WTC11 (cell line): Measurements from ENCODE around the gene SNX10. TPM values are rescaled to one million over a fixed set of nuclear protein-coding genes. Genes with fewer than 3 reads are reported as not detected.

Experiments
- ATAC-seq: fragments of 200-7000 bp; cut with Tn5 transposase; 2 replicates; pipeline ENCODE4 v1.10.0; 2021; ENCODE audit warnings: mild to moderate bottlenecking, moderate library complexity
- CTCF ChIA-PET: fragments of 300-600 bp; sonication (Branson Sonifier 250); formaldehyde crosslinking; loops from one replicate; lab custom pipeline; 2021; ENCODE audit warnings: antibody characterized with exemption; lab: Charles Lee
- POLR2A ChIA-PET: fragments of 350-600 bp; sonication (Branson Sonifier 250); formaldehyde crosslinking; loops from one replicate; lab custom pipeline; 2021; ENCODE audit warnings: antibody characterized with exemption; lab: Charles Lee
- DNase-seq: peaks from one replicate; pipeline ENCODE4 v3.0.0; 2021; ENCODE audit warnings: low spot score
- H3K27ac Mint-ChIP-seq: 2 replicates; pipeline ENCODE4 v1.8.0; 2021; ENCODE audit warnings: mixed read lengths
- H3K27me3 Mint-ChIP-seq: 2 replicates; pipeline ENCODE4 v1.8.0; 2021; ENCODE audit warnings: low read depth, mild to moderate bottlenecking, moderate library complexity, mixed read lengths
- H3K36me3 Mint-ChIP-seq: 2 replicates; pipeline ENCODE4 v1.8.0; 2021; ENCODE audit warnings: mixed read lengths
- H3K4me1 Mint-ChIP-seq: 2 replicates; pipeline ENCODE4 v1.8.0; 2022; ENCODE audit warnings: mixed read lengths
- H3K4me3 Mint-ChIP-seq: 2 replicates; pipeline ENCODE4 v1.8.0; 2021; ENCODE audit warnings: mild to moderate bottlenecking, moderate library complexity, mixed read lengths
- H3K9me3 Mint-ChIP-seq: 2 replicates; pipeline ENCODE4 v1.8.0; 2021; ENCODE audit warnings: mixed read lengths
- AFF4 ChIP-seq: sonication (generic); formaldehyde crosslinking; IDR thresholded peaks from 2 replicates; pipeline ENCODE4 v1.8.1; 2023; ENCODE audit warnings: mild to moderate bottlenecking, missing genetic modification reagents, borderline replicate concordance
- CDX4 ChIP-seq: fragments of 250-450 bp; sonication (Bioruptor Pico); IDR thresholded peaks from 2 replicates; pipeline ENCODE4 v1.9.0; 2021; ENCODE audit warnings: moderate library complexity, mild to moderate bottlenecking, inconsistent platforms, borderline replicate concordance
- E2F1 ChIP-seq: sonication (generic); formaldehyde crosslinking; IDR thresholded peaks from 2 replicates; pipeline ENCODE4 v1.8.0; 2022; ENCODE audit warnings: mild to moderate bottlenecking, missing genetic modification reagents
- E2F4 ChIP-seq: sonication (generic); formaldehyde crosslinking; IDR thresholded peaks from 2 replicates; pipeline ENCODE4 v1.8.1; 2022; ENCODE audit warnings: low read depth, mild to moderate bottlenecking, moderate library complexity, missing genetic modification reagents, borderline replicate concordance
- ERG ChIP-seq: fragments of 250-450 bp; sonication (Bioruptor Pico); IDR thresholded peaks from 2 replicates; pipeline ENCODE4 v1.8.0; 2021; ENCODE audit warnings: mild to moderate bottlenecking
- FOXJ3 ChIP-seq: sonication (generic); formaldehyde crosslinking; IDR thresholded peaks from 2 replicates; pipeline ENCODE4 v1.9.0; 2021; ENCODE audit warnings: missing genetic modification reagents, mild to moderate bottlenecking, borderline replicate concordance
- GRHL2 ChIP-seq: fragments of 250-450 bp; sonication (Bioruptor Pico); IDR thresholded peaks from 2 replicates; pipeline ENCODE4 v1.8.0; 2022; ENCODE audit warnings: mild to moderate bottlenecking, moderate library complexity; ENCODE audit not compliant: insufficient replicate concordance, severe bottlenecking
- GTF2I ChIP-seq: fragments of 250-450 bp; sonication (Bioruptor Pico); conservative IDR thresholded peaks from 2 replicates; pipeline ENCODE4 v1.4.0; 2021; ENCODE audit warnings: mild to moderate bottlenecking
- HMGXB4 ChIP-seq: sonication (generic); formaldehyde crosslinking; IDR thresholded peaks from 2 replicates; pipeline ENCODE4 v1.8.1; 2023; ENCODE audit warnings: mild to moderate bottlenecking, moderate library complexity, missing genetic modification reagents
- IRF2 ChIP-seq: sonication (generic); formaldehyde crosslinking; IDR thresholded peaks from 2 replicates; pipeline ENCODE4 v1.8.0; 2022; ENCODE audit warnings: low read depth, missing genetic modification reagents, borderline replicate concordance
- JAZF1 ChIP-seq: fragments of 250-450 bp; sonication (Bioruptor Pico); IDR thresholded peaks from 2 replicates; pipeline ENCODE4 v1.9.0; 2021; ENCODE audit warnings: moderate library complexity, mild to moderate bottlenecking, inconsistent platforms
- MAX ChIP-seq: sonication (generic); formaldehyde crosslinking; IDR thresholded peaks from 2 replicates; pipeline ENCODE4 v1.8.0; 2022; ENCODE audit warnings: mild to moderate bottlenecking, missing genetic modification reagents
- NFATC4 ChIP-seq: fragments of 250-450 bp; sonication (Bioruptor Pico); IDR thresholded peaks from 2 replicates; pipeline ENCODE4 v1.9.0; 2021; ENCODE audit warnings: mild to moderate bottlenecking
- USF2 ChIP-seq: sonication (generic); formaldehyde crosslinking; IDR thresholded peaks from 2 replicates; pipeline ENCODE4 v1.8.1; 2023; ENCODE audit warnings: mild to moderate bottlenecking, missing genetic modification reagents, moderate library complexity
- ZBTB43 ChIP-seq: sonication (generic); formaldehyde crosslinking; IDR thresholded peaks from 2 replicates; pipeline ENCODE4 v1.8.1; 2023; ENCODE audit warnings: mild to moderate bottlenecking, missing genetic modification reagents
- ZNF263 ChIP-seq: sonication (generic); formaldehyde crosslinking; IDR thresholded peaks from 2 replicates; pipeline ENCODE4 v1.8.1; 2022; ENCODE audit warnings: low read depth, mild to moderate bottlenecking, moderate library complexity, missing genetic modification reagents
- total RNA-seq: library from RNA; stranded (reverse); gene quantifications from 3 replicates; pipeline ENCODE4 v1.2.3, GENCODE V29; 2021

Gene SNX10
- total RNA-seq, 1 experiment from 2014 or later: 10.8 TPM

GRCh38 chr7:26420422-26421019, 128.9 kb downstream of the SNX10 start:
- CTCF ChIA-PET: no interaction called here
- H3K4me3 Mint-ChIP-seq: no peak overlapping the region

GRCh38 chr7:26422761-26423160, 131.1 kb downstream of the SNX10 start:
- no peak overlapping the region for H3K4me3 Mint-ChIP-seq
- H3K27ac Mint-ChIP-seq: no peak overlapping the region
- peaks cover 34% of the 10 kb centered on the region for H3K4me1 Mint-ChIP-seq
- no peak for DNase-seq
- ChIA-PET POLR2A (no interaction called here), CTCF (no interaction called here)
- TF ChIP-seq GRHL2 (CRISPR knock-in tag): no peak
- TF ChIP-seq ZBTB43 (CRISPR knock-in tag): no peak
- TF ChIP-seq NFATC4 (CRISPR knock-in tag): no peak
- TF ChIP-seq CDX4: no peak
- no peak for TF ChIP-seq E2F1 (CRISPR knock-in tag)
- TF ChIP-seq FOXJ3 (CRISPR knock-in tag): no peak
- no peak for TF ChIP-seq USF2 (CRISPR knock-in tag)
- TF ChIP-seq IRF2 (CRISPR knock-in tag): no peak
- TF ChIP-seq MAX (CRISPR knock-in tag): no peak
- no peak for TF ChIP-seq AFF4 (CRISPR knock-in tag)
- no peak for TF ChIP-seq GTF2I
- TF ChIP-seq HMGXB4 (CRISPR knock-in tag): no peak
- TF ChIP-seq ERG (CRISPR knock-in tag): no peak
- no peak for TF ChIP-seq JAZF1 (CRISPR knock-in tag)
- no peak for TF ChIP-seq E2F4 (CRISPR knock-in tag)
- ATAC-seq: no peak
- H3K9me3 Mint-ChIP-seq: peaks cover 9% of the 10 kb centered on the region
- H3K36me3 Mint-ChIP-seq: no peaks in the 10 kb centered on the region
- peaks cover 4% of the 10 kb centered on the region for H3K27me3 Mint-ChIP-seq

More at GRCh38 chr7:26420422-26421019, 128.9 kb downstream of the SNX10 start:
- 0 out of 2 replicates have a peak overlapping the region, but pooled peaks have one; percentile 20 for H3K27ac Mint-ChIP-seq
- no peak for DNase-seq
- H3K27me3 Mint-ChIP-seq: peaks cover 6% of the 10 kb centered on the region
- H3K36me3 Mint-ChIP-seq: no peaks in the 10 kb centered on the region
- POLR2A ChIA-PET: no interaction called here
- H3K4me1 Mint-ChIP-seq: peaks cover 35% of the 10 kb centered on the region
- peak; percentile 41 for ATAC-seq
- TF ChIP-seq HMGXB4 (CRISPR knock-in tag) (no peak), ZNF263 (no peak)
- peaks cover 9% of the 10 kb centered on the region for H3K9me3 Mint-ChIP-seq
